ENCODE measurements around the gene EFCAB11.
A peak's percentile ranks its signal among the peaks of the same experiment; 100 is the strongest.

The EFCAB11 gene

DNA sequence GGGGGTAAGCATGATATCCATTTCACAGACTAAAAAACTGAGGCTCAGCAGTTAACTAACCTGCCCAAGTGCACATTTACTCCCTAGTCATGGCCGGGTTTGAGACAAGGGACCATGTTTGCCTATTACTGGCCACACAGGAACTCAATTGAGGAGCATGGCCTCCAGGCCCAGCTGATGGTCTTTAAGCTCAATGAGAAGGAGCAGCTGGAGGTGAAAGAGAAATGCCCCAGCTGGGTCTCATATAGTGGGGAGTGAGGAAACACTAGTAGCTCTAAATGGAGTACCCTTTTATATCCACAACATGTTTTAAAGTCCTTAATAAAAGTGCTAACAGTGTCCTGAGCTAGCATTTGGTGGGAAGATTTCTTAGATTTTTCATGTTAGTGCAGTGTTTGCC lies 2.8 kb upstream of the EFCAB11 start:
- no peak for DNase-seq (ENCODE audit: low read depth in 2 of 2)

DNA sequence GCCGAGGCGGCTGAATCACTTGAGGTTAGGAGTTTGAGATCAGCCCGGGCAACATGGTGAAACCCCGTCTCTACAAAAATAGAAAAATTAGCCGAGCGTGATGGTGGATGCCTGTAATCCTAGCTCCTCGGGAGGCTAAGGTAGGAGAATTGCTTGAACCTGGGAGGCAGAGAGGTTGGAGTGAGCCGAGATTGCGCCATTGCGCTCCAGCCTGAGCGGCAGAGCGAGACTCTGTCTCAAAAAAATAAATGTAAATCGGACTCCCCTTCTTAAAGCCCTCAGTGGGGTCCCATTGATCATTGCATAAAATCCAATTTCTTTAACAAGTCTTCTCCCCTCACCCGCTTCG lies 2.1 kb upstream of the EFCAB11 start:
- DNase-seq (ENCODE audit: low read depth in 2 of 2): no peak

DNA sequence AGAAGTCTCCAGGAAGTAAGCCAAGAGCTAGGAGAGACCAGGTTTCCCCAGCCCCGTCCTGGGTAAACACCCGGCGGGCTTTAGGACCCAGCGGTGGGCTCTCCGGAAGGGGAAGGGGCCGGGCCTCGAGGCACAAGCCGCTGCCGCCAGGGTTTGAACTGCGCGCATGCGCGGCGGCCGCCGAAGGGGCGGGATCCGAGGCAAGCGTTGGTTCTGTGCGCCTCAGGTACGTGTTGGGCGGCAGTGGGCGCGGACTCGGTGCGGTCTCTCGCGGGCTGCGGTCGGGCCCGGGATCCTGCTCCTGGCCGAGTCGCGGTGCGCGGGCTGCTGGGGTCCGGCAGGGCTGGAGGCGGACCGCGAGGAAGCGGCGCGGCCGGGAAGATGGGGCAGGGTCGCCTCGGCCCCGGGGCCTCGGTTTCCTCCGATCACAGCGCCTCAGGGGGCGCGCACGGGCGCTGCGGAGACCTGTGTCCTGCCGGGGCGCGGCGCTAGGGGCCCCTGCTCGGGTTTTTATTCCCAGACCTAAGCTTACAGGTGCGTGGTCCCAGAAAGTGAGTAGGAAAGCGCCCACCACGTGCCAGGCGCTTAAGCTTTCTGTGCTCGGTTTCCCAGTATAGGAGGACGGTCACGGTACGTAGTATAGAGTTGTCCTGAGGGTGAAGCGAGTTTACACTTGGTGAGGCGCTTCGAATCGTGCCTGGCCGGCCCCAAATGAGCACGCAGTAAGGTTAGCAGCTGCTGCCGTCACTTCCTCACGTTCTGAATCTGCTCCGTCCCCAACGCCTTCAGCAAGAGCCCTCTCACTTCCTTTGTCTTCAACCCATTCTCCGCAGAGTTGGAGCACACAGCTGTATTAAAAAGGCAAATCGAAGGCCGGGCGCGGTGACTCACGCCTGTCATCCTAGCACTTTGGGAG lies 1.5 kb upstream of the EFCAB11 start, which contains the start of gene TDP1:
Gene TDP1, plus strand, starts transcription at position 183 of the 916 bp plus-strand sequence. CDS start 7,188 bp downstream, outside the sequence.
- peak; percentile 83 for DNase-seq (ENCODE audit: low read depth in 2 of 2)

DNA sequence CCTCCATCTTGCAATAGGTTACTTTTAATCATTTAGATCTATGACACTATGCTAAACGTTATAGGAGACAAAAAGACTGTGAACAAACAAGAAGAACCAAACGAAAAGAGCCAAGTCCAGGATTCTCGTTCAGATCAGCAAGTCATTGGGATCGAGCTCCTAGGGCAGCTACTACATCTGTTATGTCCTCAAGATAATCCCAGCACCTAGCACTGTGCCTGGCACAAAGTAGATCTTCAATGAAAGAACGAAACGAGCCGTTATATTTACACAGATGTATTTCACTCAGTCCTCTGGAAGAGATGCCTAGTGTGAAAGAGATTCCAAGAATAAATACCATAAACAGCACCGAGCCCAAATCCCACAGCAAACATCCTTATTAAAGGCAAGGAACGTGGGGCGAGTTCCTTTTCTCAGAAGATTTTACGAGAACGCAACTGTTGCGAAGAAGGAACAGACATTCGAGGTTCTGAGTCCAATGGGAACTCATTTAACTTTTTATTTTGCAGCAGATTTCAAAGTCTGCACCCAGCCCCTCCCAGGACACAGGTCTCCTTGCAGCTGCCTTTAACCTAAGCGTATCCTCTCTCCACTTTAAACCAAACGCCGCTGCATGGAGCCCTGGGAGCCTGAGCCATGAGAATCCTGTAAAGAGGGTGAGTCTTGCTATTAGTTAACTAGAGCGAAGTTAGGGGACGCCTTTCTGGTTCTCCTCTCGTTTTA lies 653 bp upstream of the EFCAB11 start:
- DNase-seq (ENCODE audit: low read depth in 2 of 2): no peak

GRCh38 chr14:89953602-89954001 lies 928 bp downstream of the EFCAB11 start:
- no peak for DNase-seq (ENCODE audit: low read depth in 2 of 2)

GRCh38 chr14:89952576-89952975 lies 2.0 kb downstream of the EFCAB11 start:
- DNase-seq (ENCODE audit: low read depth in 2 of 2): no peak

- no peak for DNase-seq (ENCODE audit: low read depth in 2 of 2)
Observed at GRCh38 chr14:89947344-89947743, 7.2 kb downstream of the EFCAB11 start.

- no peak for DNase-seq (ENCODE audit: low read depth in 2 of 2)
Observed at GRCh38 chr14:89941830-89942377, 12.6 kb downstream of the EFCAB11 start.

DNA sequence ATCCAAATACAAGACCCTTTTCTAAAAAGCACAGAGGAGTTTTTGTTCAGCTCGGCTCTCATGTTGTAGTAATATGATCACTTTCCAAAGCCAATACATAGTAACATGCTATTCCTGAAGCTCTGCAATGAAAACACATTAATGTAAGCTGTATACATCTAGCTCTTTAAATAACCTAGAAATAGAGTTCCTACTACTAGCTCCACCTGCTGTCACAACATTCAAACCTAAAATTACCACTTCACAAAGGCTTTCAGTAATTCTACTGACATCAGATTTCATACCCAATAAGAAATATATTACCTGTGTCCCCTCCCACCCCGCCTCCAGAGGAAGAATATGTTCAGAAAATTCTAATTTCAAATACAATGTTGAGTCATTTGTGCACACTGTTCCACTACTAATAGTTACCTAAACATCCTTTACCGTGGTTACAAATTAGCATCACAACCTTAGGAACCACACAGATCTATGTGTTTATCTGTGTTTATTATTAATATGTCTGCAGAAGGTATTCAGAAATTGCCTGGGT lies 17.8 kb downstream of the EFCAB11 start:
- DNase-seq (ENCODE audit: low read depth in 2 of 2): no peak

DNA sequence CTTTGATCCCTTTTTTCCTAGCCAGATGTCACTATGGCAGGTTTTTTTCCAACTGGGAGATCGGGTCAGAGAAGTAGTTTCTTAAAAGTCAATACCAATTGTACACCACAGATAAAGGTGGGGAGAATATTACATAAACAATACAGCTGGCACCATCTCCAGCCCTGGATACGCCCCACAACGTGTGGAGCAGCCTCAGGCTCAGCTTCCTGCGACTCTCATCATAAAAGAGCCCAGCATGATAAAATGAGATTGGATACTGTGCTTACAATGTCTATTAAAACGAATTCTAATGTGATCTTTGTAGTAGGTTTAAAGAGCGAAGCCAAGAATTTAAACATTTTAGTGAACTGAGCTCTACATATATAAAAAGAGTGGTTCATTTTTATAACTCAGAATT lies 21.5 kb downstream of the EFCAB11 start:
- DNase-seq (ENCODE audit: low read depth in 2 of 2): no peak

GRCh38 chr14:89927186-89927865 lies 27.2 kb downstream of the EFCAB11 start:
- DNase-seq (ENCODE audit: low read depth in 2 of 2): no peak

GRCh38 chr14:89926694-89927093 lies 27.8 kb downstream of the EFCAB11 start:
- no peak for DNase-seq (ENCODE audit: low read depth in 2 of 2)

GRCh38 chr14:89924268-89924667 lies 30.3 kb downstream of the EFCAB11 start:
- DNase-seq (ENCODE audit: low read depth in 2 of 2): no peak

- peak; percentile 69 to 70 for DNase-seq (ENCODE audit: low read depth in 2 of 2)
Observed at GRCh38 chr14:89922031-89922907, 32.3 kb downstream of the EFCAB11 start.

- DNase-seq (ENCODE audit: low read depth in 2 of 2): no peak
Observed at GRCh38 chr14:89921346-89921745, 33.2 kb downstream of the EFCAB11 start.

GRCh38 chr14:89920056-89920455 lies 34.5 kb downstream of the EFCAB11 start:
- no peak for DNase-seq (ENCODE audit: low read depth in 2 of 2)

DNA sequence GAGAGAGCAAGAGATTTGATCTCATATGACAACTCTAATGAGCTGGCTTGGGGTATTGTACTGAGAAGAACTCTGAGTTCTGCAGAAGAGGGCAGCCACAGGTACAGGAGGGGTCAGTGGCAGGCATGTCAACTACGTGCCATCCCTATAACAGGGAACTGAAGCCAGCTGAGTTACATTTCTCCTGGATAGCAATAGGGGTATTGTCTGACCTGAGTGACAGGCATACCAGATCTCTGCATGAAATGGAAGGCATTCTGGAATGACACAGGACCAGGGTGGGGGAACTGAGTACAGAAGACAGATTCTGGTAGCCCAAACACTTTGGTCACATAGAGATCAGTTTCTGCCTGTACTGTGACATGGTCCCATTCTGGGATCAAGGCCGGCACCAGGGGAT lies 35.8 kb downstream of the EFCAB11 start:
- DNase-seq (ENCODE audit: low read depth in 2 of 2): no peak

GRCh38 chr14:89915114-89915878 lies 39.2 kb downstream of the EFCAB11 start:
- DNase-seq (ENCODE audit: low read depth in 2 of 2): no peak

DNA sequence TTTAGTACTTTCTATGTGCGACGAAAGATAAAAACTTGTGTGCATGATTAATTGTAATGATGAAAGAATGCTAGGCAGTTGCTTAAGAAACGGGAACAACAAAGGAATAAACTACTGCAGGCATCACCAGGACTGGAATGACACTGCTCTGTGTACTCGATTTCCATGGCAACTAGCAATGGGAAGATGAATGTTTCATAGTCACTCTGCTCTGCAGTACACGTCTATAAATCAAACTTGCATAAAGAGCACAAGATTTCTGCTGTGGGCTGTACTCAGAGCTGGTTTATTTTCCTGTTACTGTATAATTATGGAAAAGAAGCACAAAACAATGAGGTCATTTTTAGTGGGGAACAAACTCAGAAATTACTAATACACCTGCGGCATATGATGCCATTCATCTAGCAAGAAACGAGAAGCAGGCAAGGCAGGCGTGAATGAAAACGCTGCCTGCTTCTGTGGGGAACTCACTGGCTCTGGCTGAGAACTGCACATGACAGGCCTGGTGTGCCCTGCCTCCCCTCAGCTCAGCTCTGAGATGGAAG lies 41.8 kb downstream of the EFCAB11 start:
- peak; percentile 94 to 96 for DNase-seq (ENCODE audit: low read depth in 2 of 2)

DNA sequence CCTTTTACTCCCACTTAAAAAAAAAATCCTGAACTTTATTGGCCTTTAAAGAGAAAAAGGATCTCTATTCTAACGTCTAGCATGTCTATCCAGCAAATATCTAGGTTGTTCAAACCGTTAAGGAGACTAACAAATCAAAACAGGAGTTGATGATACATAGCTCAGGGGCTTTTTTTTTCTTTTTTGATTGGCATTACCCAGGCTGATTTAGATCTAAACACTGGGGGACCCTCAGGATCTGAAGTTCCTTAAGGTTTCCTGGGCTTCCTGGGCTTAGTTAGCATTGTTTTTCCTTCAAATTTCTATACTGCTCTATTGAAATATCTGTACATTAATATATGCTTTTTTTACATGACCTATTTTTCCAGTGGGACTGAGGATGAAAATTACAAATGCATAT lies 42.3 kb downstream of the EFCAB11 start:
- no peak for DNase-seq (ENCODE audit: low read depth in 2 of 2)
